ENCODE measurements around the gene BLMH. TPM values are rescaled to one million over a fixed set of nuclear protein-coding genes. Genes with fewer than 3 reads are reported as not detected.

The BLMH gene
- total RNA-seq, 2 donors from 2014 or later: 10.8 to 13.9 TPM

- no peaks in the 10 kb centered on the region for H3K27me3 ChIP-seq
- DNase-seq (ENCODE audit: low spot score): no peak
- no peaks in the 10 kb centered on the region for H3K9me3 ChIP-seq
- H3K27ac ChIP-seq: no peak overlapping the region
- peaks cover 0 to 5% of the 10 kb centered on the region in 2 donors for H3K4me1 ChIP-seq
- no peak overlapping the region for H3K4me3 ChIP-seq
- peaks cover 23% of the 10 kb centered on the region for H3K36me3 ChIP-seq
- no peak for TF ChIP-seq CTCF (IDR thresholded peaks at IDR 0.05)
Observed at GRCh38 chr17:30246460-30246859, 45.3 kb downstream of the BLMH start.

GRCh38 chr17:30244853-30245385 is 46.8 kb downstream of the BLMH start:
- H3K27me3 ChIP-seq: no peaks in the 10 kb centered on the region
- H3K4me3 ChIP-seq: no peak overlapping the region
- H3K4me1 ChIP-seq: peaks cover 0 to 5% of the 10 kb centered on the region in 2 donors
- H3K27ac ChIP-seq: no peak overlapping the region
- TF ChIP-seq CTCF (IDR thresholded peaks at IDR 0.05): no peak
- H3K36me3 ChIP-seq: peaks cover 23% of the 10 kb centered on the region
- no peaks in the 10 kb centered on the region for H3K9me3 ChIP-seq
- DNase-seq (ENCODE audit: low spot score): no peak

GRCh38 chr17:30243568-30243967 is 48.2 kb downstream of the BLMH start:
- peaks cover 10% of the 10 kb centered on the region for H3K36me3 ChIP-seq
- no peak overlapping the region for H3K27ac ChIP-seq
- no peak for TF ChIP-seq CTCF (IDR thresholded peaks at IDR 0.05)
- no peaks in the 10 kb centered on the region for H3K27me3 ChIP-seq
- peak; percentile 16 for DNase-seq (ENCODE audit: low spot score)
- no peaks in the 10 kb centered on the region for H3K4me1 ChIP-seq
- H3K9me3 ChIP-seq: no peaks in the 10 kb centered on the region
- H3K4me3 ChIP-seq: no peak overlapping the region

GRCh38 chr17:30243002-30243401 is 48.7 kb downstream of the BLMH start:
- Histone ChIP-seq H3K36me3 (peaks cover 5% of the 10 kb centered on the region), H3K27ac (no peak overlapping the region), H3K4me1 (no peaks in the 10 kb centered on the region), H3K4me3 (no peak overlapping the region), H3K9me3 (no peaks in the 10 kb centered on the region), H3K27me3 (no peaks in the 10 kb centered on the region)
- no peak for TF ChIP-seq CTCF (IDR thresholded peaks at IDR 0.05)
- DNase-seq (ENCODE audit: low spot score): no peak

- no peaks in the 10 kb centered on the region for H3K9me3 ChIP-seq
- no peak for TF ChIP-seq CTCF (IDR thresholded peaks at IDR 0.05)
- peak; percentile 49 for DNase-seq (ENCODE audit: low spot score)
- H3K27ac ChIP-seq: no peak overlapping the region
- no peaks in the 10 kb centered on the region for H3K27me3 ChIP-seq
- no peak overlapping the region for H3K4me3 ChIP-seq
- peaks cover 0 to 17% of the 10 kb centered on the region in 2 donors for H3K4me1 ChIP-seq
- no peaks in the 10 kb centered on the region for H3K36me3 ChIP-seq
Observed at GRCh38 chr17:30241051-30241450, 50.7 kb downstream of the BLMH start.

- no peaks in the 10 kb centered on the region for H3K36me3 ChIP-seq
- no peak overlapping the region for H3K4me3 ChIP-seq
- no peak overlapping the region for H3K27ac ChIP-seq
- no peak for TF ChIP-seq CTCF (IDR thresholded peaks at IDR 0.05)
- H3K9me3 ChIP-seq: no peaks in the 10 kb centered on the region
- DNase-seq (ENCODE audit: low spot score): peak; percentile 21
- peaks cover 0 to 8% of the 10 kb centered on the region in 2 donors for H3K27me3 ChIP-seq
- peaks cover 0 to 26% of the 10 kb centered on the region in 2 donors for H3K4me1 ChIP-seq
Observed at GRCh38 chr17:30240177-30240576, 51.6 kb downstream of the BLMH start.

Data from right atrium auricular region (tissue), 2 donors.